SK-N-SH treated with all-trans-retinoic acid at 6 μM for 48 hours (cell line): ENCODE results near the gene LECT2.

Experiments
- ARNTL ChIP-seq: fragments of 450-650 bp; formaldehyde crosslinking; IDR thresholded peaks from 2 replicates; pipeline ENCODE4 v1.5.0; 2020; ENCODE audit warnings: low read depth, mild to moderate bottlenecking, moderate library complexity, borderline replicate concordance
- BACH2 ChIP-seq: fragments of 250-450 bp; sonication (Bioruptor Pico); IDR thresholded peaks from 2 replicates; pipeline ENCODE4 v1.9.0; 2021; ENCODE audit warnings: mild to moderate bottlenecking, borderline replicate concordance
- CREB5 ChIP-seq: fragments of 250-450 bp; sonication (Bioruptor Pico); IDR thresholded peaks from 2 replicates; pipeline ENCODE4 v1.5.1; 2020; ENCODE audit warnings: low read depth, mild to moderate bottlenecking, moderate library complexity
- GLIS3 ChIP-seq: fragments of 250-450 bp; sonication (Bioruptor Pico); IDR thresholded peaks from 2 replicates; pipeline ENCODE4 v1.5.0; 2020; ENCODE audit warnings: mild to moderate bottlenecking, moderate library complexity
- ISL1 ChIP-seq: fragments of 250-450 bp; sonication (Bioruptor Pico); IDR thresholded peaks from 2 replicates; pipeline ENCODE4 v2.1.2; 2022; ENCODE audit warnings: mild to moderate bottlenecking, moderate library complexity
- OSR1 ChIP-seq: fragments of 250-450 bp; sonication (Bioruptor Pico); IDR thresholded peaks from 2 replicates; pipeline ENCODE4 v1.8.0; 2022; ENCODE audit warnings: moderate library complexity, mild to moderate bottlenecking, inconsistent platforms
- PATZ1 ChIP-seq: fragments of 250-450 bp; sonication (Bioruptor Pico); IDR thresholded peaks from 2 replicates; pipeline ENCODE4 v1.8.0; 2020; ENCODE audit warnings: mild to moderate bottlenecking, moderate library complexity, borderline replicate concordance
- PPARA ChIP-seq: fragments of 250-450 bp; sonication (Bioruptor Pico); IDR thresholded peaks from 2 replicates; pipeline ENCODE4 v1.5.0; 2020; ENCODE audit warnings: mild to moderate bottlenecking, borderline replicate concordance
- RARB ChIP-seq: fragments of 250-450 bp; sonication (Bioruptor Pico); IDR thresholded peaks from 2 replicates; pipeline ENCODE4 v1.8.0; 2021; ENCODE audit warnings: mild to moderate bottlenecking, moderate library complexity
- ZFP3 ChIP-seq: fragments of 250-450 bp; sonication (Bioruptor Pico); IDR thresholded peaks from 2 replicates; pipeline ENCODE4 v1.5.0; 2020; ENCODE audit warnings: mild to moderate bottlenecking, moderate library complexity
- ZFP30 ChIP-seq: fragments of 450-650 bp; formaldehyde crosslinking; IDR thresholded peaks from 2 replicates; pipeline ENCODE4 v1.5.0; 2022; ENCODE audit warnings: mild to moderate bottlenecking, moderate library complexity
- ZNF70 ChIP-seq: fragments of 450-650 bp; formaldehyde crosslinking; IDR thresholded peaks from 2 replicates; pipeline ENCODE4 v1.5.0; 2020; ENCODE audit warnings: mild to moderate bottlenecking, moderate library complexity

- TF ChIP-seq BACH2 (CRISPR knock-in tag) (no peak), PPARA (CRISPR knock-in tag) (no peak), ISL1 (no peak), ZFP3 (CRISPR knock-in tag) (no peak), RARB (no peak), ARNTL (CRISPR knock-in tag) (no peak), ZFP30 (CRISPR knock-in tag) (no peak), PATZ1 (CRISPR knock-in tag) (no peak), GLIS3 (CRISPR knock-in tag) (no peak), CREB5 (CRISPR knock-in tag) (no peak), OSR1 (CRISPR knock-in tag) (no peak), ZNF70 (no peak)
Observed at GRCh38 chr5:135975122-135975521, 20.3 kb upstream of the LECT2 start.
